HCT116 (cell line): ENCODE results near the gene CLSTN1.
"Not testable (repeated sequence)": the region's sequence is repeated elsewhere in the genome, so short reads cannot be mapped to it uniquely, and the experiment has no call there.

Experiments
- CTCF ChIP-seq, 3 experiments: fragments of 200-600 bp in 1 of 3; sonication (generic) in 1 of 3; IDR thresholded peaks in 2 of 3; conservative IDR thresholded peaks in 1 of 3; 2 replicates each; pipeline ENCODE4 v1.5.1; 2012 to 2017; ENCODE audit warnings: low read depth in 2 of 3, low read length in 2 of 3, antibody characterized with exemption in 1 of 3, borderline replicate concordance in 1 of 3, control low read depth in 1 of 3, mild to moderate bottlenecking in 1 of 3, mixed read lengths in 1 of 3, mixed run types in 1 of 3, moderate library complexity in 1 of 3; ENCODE audit not compliant: insufficient read depth in 1 of 3
- EGR1 ChIP-seq: IDR thresholded peaks from 2 replicates; pipeline ENCODE4 v1.6.1; 2012; ENCODE audit warnings: low read depth
- ELF1 ChIP-seq: IDR thresholded peaks from 2 replicates; pipeline ENCODE4 v1.6.1; 2012; ENCODE audit warnings: low read depth, borderline replicate concordance
- EZH2phosphoT487 ChIP-seq: fragments of 200-600 bp; IDR thresholded peaks from 2 replicates; pipeline ENCODE4 v1.6.1; 2018; ENCODE audit warnings: antibody characterized with exemption, borderline replicate concordance

- not testable (repeated sequence) for TF ChIP-seq CTCF (IDR thresholded peaks at IDR 0.05 in 2 of 3, conservative IDR thresholded peaks at IDR 0.05 in 1 of 3; ENCODE audit: borderline replicate concordance in 1 of 3, insufficient read depth in 1 of 3, low read depth in 2 of 3, low read length in 2 of 3); EGR1; EZH2phosphoT487; ELF1
Measured at GRCh38 chr1:9803003-9803918, 20.5 kb downstream of the CLSTN1 start.
